GM23248 (cell line): ENCODE measurements around the gene SND1. TPM values are rescaled to one million over a fixed set of nuclear protein-coding genes. Genes with fewer than 3 reads are reported as not detected.

Experiments
- DNase-seq: peaks from one replicate; pipeline ENCODE4 v3.0.0-alpha.2; 2015
- H2AFZ ChIP-seq: fragments of 200-600 bp; sonication (generic); 2 replicates; pipeline ENCODE4 v1.6.1; 2016; ENCODE audit warnings: antibody characterized with exemption
- H3F3A ChIP-seq: fragments of 200-600 bp; sonication (generic); 2 replicates; pipeline ENCODE4 v1.6.1; 2016; ENCODE audit warnings: mild to moderate bottlenecking, antibody characterized with exemption, mixed run types; ENCODE audit not compliant: insufficient read depth
- H3K27ac ChIP-seq: fragments of 200-600 bp; sonication (generic); 2 replicates; pipeline ENCODE4 v1.5.1; 2016; ENCODE audit warnings: mild to moderate bottlenecking
- H3K27me3 ChIP-seq: fragments of 200-600 bp; sonication (generic); replicated peaks from 2 replicates; pipeline ENCODE4 v1.6.1; 2016; ENCODE audit warnings: mild to moderate bottlenecking; ENCODE audit not compliant: insufficient read depth
- H3K36me3 ChIP-seq: fragments of 200-600 bp; sonication (generic); 2 replicates; pipeline ENCODE4 v1.6.1; 2016; ENCODE audit warnings: low read depth, mild to moderate bottlenecking
- H3K4me1 ChIP-seq: fragments of 200-600 bp; sonication (generic); 2 replicates; pipeline ENCODE4 v1.6.1; 2016; ENCODE audit warnings: mild to moderate bottlenecking; ENCODE audit not compliant: insufficient read depth
- H3K4me2 ChIP-seq: fragments of 200-600 bp; sonication (generic); one replicate; pipeline ENCODE4 v1.6.1; 2016; ENCODE audit warnings: mild to moderate bottlenecking; ENCODE audit not compliant: unreplicated experiment
- H3K4me3 ChIP-seq: fragments of 200-600 bp; sonication (generic); 2 replicates; pipeline ENCODE4 v1.5.1; 2016; ENCODE audit warnings: mild to moderate bottlenecking
- H3K79me2 ChIP-seq: fragments of 200-600 bp; sonication (generic); 2 replicates; pipeline ENCODE4 v1.6.1; 2016; ENCODE audit warnings: mild to moderate bottlenecking; ENCODE audit not compliant: insufficient read depth
- H3K9ac ChIP-seq: fragments of 200-600 bp; sonication (generic); 2 replicates; pipeline ENCODE4 v1.6.1; 2016; ENCODE audit warnings: mild to moderate bottlenecking
- H3K9me2 ChIP-seq: fragments of 200-600 bp; sonication (generic); 2 replicates; pipeline ENCODE4 v1.6.1; 2016; ENCODE audit warnings: mixed run types, mild to moderate bottlenecking, moderate library complexity; ENCODE audit not compliant: insufficient read depth
- H3K9me3 ChIP-seq: fragments of 200-600 bp; sonication (generic); one replicate; pipeline ENCODE4 v1.6.1; 2017; ENCODE audit warnings: low read depth
- H4K20me1 ChIP-seq: fragments of 200-600 bp; sonication (generic); 2 replicates; pipeline ENCODE4 v1.6.0; 2016; ENCODE audit not compliant: insufficient read depth
- EZH2 ChIP-seq: fragments of 200-600 bp; sonication (generic); IDR thresholded peaks from 2 replicates; pipeline ENCODE4 v1.6.1; 2018; ENCODE audit warnings: antibody characterized with exemption, mild to moderate bottlenecking; ENCODE audit not compliant: insufficient read depth, poor library complexity, severe bottlenecking
- EZH2phosphoT487 ChIP-seq: fragments of 200-600 bp; sonication (generic); IDR thresholded peaks from 2 replicates; pipeline ENCODE4 v1.6.1; 2018; ENCODE audit warnings: antibody characterized with exemption, moderate library complexity, mild to moderate bottlenecking, low read depth; ENCODE audit not compliant: insufficient read depth
- WGBS, 2 experiments: methylation state at CpG; one replicate each; pipeline ENCODE4 v1.1.6; 2015 to 2017; ENCODE audit warnings: low lambda C conversion rate in 2 of 2, low coverage in 1 of 2; ENCODE audit errors: missing lambda C conversion rate in 2 of 2; 5-methylcytosine and 5-hydroxymethylcytosine counted together
- in situ Hi-C: fragments of 300-500 bp; cut with MboI; formaldehyde crosslinking; loops from 2 replicates; pipeline ENCODE4 v1.15.0; 2020
- polyA plus RNA-seq: library from polyadenylated mRNA; unstranded; fragments of >200 nt; fragmentation: Nextera tagmentation; extraction: Ambion mirVana; gene quantifications from 2 replicates; pipeline ENCODE4 v1.2.1, GENCODE V29; 2016
- total RNA-seq: library from RNA; depleted of rRNA; stranded (reverse); fragments of >200 nt; shearing (Covaris generic); gene quantifications from 2 replicates; pipeline ENCODE4 v1.2.3, GENCODE V29; 2014

SND1 gene
- total and polyA plus RNA-seq, 2 experiments from 2014 or later, result 128 to 184 TPM

- 98% methylated on average over 3 of the region's 3 CpGs for whole genome bisulfite sequencing, 2 experiments
- no peak for TF ChIP-seq EZH2
- TF ChIP-seq EZH2phosphoT487, result no peak
- H4K20me1 ChIP-seq, result 0 out of 2 replicates have a peak, but pooled peaks cover 10% of the 10 kb centered on the region
- in situ Hi-C loops, result no loop called here
- H3K4me1 ChIP-seq, result no peaks in the 10 kb centered on the region
- H3K9ac ChIP-seq, result no peak overlapping the region
- H2AFZ ChIP-seq, result no peak overlapping the region
- H3K27me3 ChIP-seq, result no peaks in the 10 kb centered on the region
- H3K27ac ChIP-seq, result no peak overlapping the region
- no peak for DNase-seq
- peaks cover 100% of the 10 kb centered on the region for H3K79me2 ChIP-seq
- no peak overlapping the region for H3K4me3 ChIP-seq
- H3K9me3 ChIP-seq, result no peaks in the 10 kb centered on the region
- no peak overlapping the region for H3K4me2 ChIP-seq
- H3K36me3 ChIP-seq, result peaks cover 50% of the 10 kb centered on the region
- no peaks in the 10 kb centered on the region for H3F3A ChIP-seq
- no peaks in the 10 kb centered on the region for H3K9me2 ChIP-seq
These were observed 38.3 kb downstream of the SND1 start for GRCh38 chr7:127690337-127690736.

GRCh38 chr7:127690806-127691205, 38.8 kb downstream of the SND1 start:
- H2AFZ ChIP-seq, result no peak overlapping the region
- H3K27ac ChIP-seq, result no peak overlapping the region
- H3K79me2 ChIP-seq, result peaks cover 100% of the 10 kb centered on the region
- TF ChIP-seq EZH2, result no peak
- no peak for TF ChIP-seq EZH2phosphoT487
- H3K9me3 ChIP-seq, result no peaks in the 10 kb centered on the region
- H3K27me3 ChIP-seq, result no peaks in the 10 kb centered on the region
- H3K9ac ChIP-seq, result no peak overlapping the region
- no peak for DNase-seq
- H3F3A ChIP-seq, result no peaks in the 10 kb centered on the region
- 83% methylated on average over 3 of the region's 3 CpGs for WGBS, 2 experiments
- in situ Hi-C loops, result no loop called here
- H3K4me3 ChIP-seq, result no peak overlapping the region
- no peaks in the 10 kb centered on the region for H3K9me2 ChIP-seq
- no peaks in the 10 kb centered on the region for H3K4me1 ChIP-seq
- H3K4me2 ChIP-seq, result no peak overlapping the region
- H4K20me1 ChIP-seq, result 0 out of 2 replicates have a peak, but pooled peaks cover 10% of the 10 kb centered on the region
- peaks cover 55% of the 10 kb centered on the region for H3K36me3 ChIP-seq

GRCh38 chr7:127692200-127692599, 40.2 kb downstream of the SND1 start:
- H2AFZ ChIP-seq, result no peak overlapping the region
- H4K20me1 ChIP-seq, result 0 out of 2 replicates have a peak, but pooled peaks cover 10% of the 10 kb centered on the region
- peaks cover 100% of the 10 kb centered on the region for H3K79me2 ChIP-seq
- H3F3A ChIP-seq, result no peaks in the 10 kb centered on the region
- in situ Hi-C loops, result no loop called here
- no peak for DNase-seq
- H3K4me2 ChIP-seq, result no peak overlapping the region
- no peak overlapping the region for H3K9ac ChIP-seq
- H3K9me2 ChIP-seq, result no peaks in the 10 kb centered on the region
- no peaks in the 10 kb centered on the region for H3K4me1 ChIP-seq
- no peaks in the 10 kb centered on the region for H3K27me3 ChIP-seq
- TF ChIP-seq EZH2phosphoT487 (no peak), EZH2 (no peak)
- WGBS, 2 experiments, result 100% methylated on average over 1 of the region's 1 CpG
- H3K36me3 ChIP-seq, result peaks cover 59% of the 10 kb centered on the region
- no peaks in the 10 kb centered on the region for H3K9me3 ChIP-seq
- H3K4me3 ChIP-seq, result no peak overlapping the region
- no peak overlapping the region for H3K27ac ChIP-seq

- in situ Hi-C loops, result no loop called here
- Histone ChIP-seq H4K20me1 (no peaks in the 10 kb centered on the region), H3K9me3 (no peaks in the 10 kb centered on the region), H3K9me2 (no peaks in the 10 kb centered on the region), H3K4me1 (peaks cover 8% of the 10 kb centered on the region), H3K4me2 (no peak overlapping the region), H3K27me3 (no peaks in the 10 kb centered on the region), H3K9ac (no peak overlapping the region), H3F3A (peaks cover 17% of the 10 kb centered on the region), H2AFZ (no peak overlapping the region), H3K36me3 (peaks cover 62% of the 10 kb centered on the region), H3K79me2 (peaks cover 99% of the 10 kb centered on the region), H3K4me3 (no peak overlapping the region), H3K27ac (no peak overlapping the region)
- no peak for TF ChIP-seq EZH2
- no peak for TF ChIP-seq EZH2phosphoT487
- DNase-seq, result no peak
- 67 to 80% methylated on average over 2 of the region's 2 CpGs for WGBS, 2 experiments
These were observed 47.9 kb downstream of the SND1 start for GRCh38 chr7:127699853-127700252.
